ENCODE measurements around the gene CLEC20A. TPM values are rescaled to one million over a fixed set of nuclear protein-coding genes. Genes with fewer than 3 reads are reported as not detected.

Gene CLEC20A
- total RNA-seq, 1 donor from 2014 or later: not detected

DNA sequence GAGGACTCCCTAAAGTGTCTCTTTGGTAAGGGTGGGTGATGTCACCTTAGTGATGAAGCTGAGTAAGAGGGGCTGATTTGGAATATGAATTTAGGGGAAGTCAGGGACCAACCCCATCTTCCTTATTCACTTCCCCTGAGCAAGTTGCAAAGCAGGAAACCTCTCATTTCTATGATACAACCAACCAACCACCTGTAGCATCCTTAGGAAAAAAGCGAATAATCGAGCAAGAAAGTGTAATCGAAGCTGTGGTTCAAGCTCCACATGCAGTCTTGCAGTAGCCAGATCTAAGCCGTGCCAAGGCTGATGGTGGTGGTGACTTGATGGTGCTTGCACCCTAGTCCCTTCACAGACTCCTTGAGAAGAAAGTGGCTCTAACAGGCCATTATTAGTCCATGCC, 19.3 kb upstream of the CLEC20A start:
- DNase-seq (ENCODE audit: low spot score in 2 of 2, unreplicated experiment in 2 of 2): no peak
- H3K27ac Mint-ChIP-seq: no peak overlapping the region

DNA sequence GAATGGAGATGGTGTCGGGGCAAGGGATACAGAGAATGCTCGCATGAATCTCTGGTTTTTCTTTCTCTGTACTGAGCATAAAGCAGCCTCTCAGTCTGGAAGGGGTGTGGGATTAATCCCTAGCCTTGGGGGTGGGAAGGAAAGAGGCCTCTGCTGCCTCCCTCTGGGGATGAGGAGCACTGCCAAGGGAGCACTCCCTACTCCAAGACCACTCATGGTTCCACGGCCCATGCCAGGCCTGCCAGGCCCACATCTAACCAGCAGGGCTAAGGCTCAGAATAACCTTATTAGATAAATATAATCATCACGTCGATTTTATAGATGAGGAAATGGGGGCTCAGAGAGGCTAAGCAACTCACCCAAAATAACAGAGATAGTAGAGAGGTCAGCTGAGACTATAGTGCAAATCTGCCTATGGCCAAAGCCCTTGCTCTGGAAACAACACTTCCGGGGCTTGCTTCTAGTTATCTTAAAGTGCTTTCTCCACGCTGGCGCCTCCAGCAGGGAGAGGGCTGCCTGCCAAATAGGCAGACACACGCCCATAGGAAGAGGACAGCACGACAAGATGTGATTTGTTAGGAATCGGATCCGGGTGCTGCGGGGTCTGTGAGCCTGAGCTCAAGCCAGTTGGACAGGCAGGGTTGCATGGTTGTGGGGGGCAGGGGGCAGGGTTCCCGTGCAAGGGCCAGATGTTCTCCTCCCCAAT, 16.7 kb upstream of the CLEC20A start:
- Mint-ChIP-seq H3K4me1 (peaks cover 13% of the 10 kb centered on the region), H3K27ac (no peak overlapping the region), H3K27me3 (ENCODE audit: low read depth) (no peaks in the 10 kb centered on the region), H3K9me3 (no peaks in the 10 kb centered on the region), H3K4me3 (no peak overlapping the region), H3K36me3 (no peaks in the 10 kb centered on the region)
- no peak for DNase-seq (ENCODE audit: low spot score in 2 of 2, unreplicated experiment in 2 of 2)
- TF ChIP-seq, protein P1, sequence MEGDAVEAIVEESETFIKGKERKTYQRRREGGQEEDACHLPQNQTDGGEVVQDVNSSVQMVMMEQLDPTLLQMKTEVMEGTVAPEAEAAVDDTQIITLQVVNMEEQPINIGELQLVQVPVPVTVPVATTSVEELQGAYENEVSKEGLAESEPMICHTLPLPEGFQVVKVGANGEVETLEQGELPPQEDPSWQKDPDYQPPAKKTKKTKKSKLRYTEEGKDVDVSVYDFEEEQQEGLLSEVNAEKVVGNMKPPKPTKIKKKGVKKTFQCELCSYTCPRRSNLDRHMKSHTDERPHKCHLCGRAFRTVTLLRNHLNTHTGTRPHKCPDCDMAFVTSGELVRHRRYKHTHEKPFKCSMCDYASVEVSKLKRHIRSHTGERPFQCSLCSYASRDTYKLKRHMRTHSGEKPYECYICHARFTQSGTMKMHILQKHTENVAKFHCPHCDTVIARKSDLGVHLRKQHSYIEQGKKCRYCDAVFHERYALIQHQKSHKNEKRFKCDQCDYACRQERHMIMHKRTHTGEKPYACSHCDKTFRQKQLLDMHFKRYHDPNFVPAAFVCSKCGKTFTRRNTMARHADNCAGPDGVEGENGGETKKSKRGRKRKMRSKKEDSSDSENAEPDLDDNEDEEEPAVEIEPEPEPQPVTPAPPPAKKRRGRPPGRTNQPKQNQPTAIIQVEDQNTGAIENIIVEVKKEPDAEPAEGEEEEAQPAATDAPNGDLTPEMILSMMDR (IDR thresholded peaks at IDR 0.05; ENCODE audit: unreplicated experiment): no peak

More for the DNA sequence above, 19.3 kb upstream of the CLEC20A start:
- H3K27me3 Mint-ChIP-seq (ENCODE audit: low read depth): no peaks in the 10 kb centered on the region
- no peaks in the 10 kb centered on the region for H3K4me1 Mint-ChIP-seq
- no peaks in the 10 kb centered on the region for H3K36me3 Mint-ChIP-seq
- TF ChIP-seq, protein P1 (IDR thresholded peaks at IDR 0.05; ENCODE audit: unreplicated experiment): no peak
- no peaks in the 10 kb centered on the region for H3K9me3 Mint-ChIP-seq
- no peak overlapping the region for H3K4me3 Mint-ChIP-seq

DNA sequence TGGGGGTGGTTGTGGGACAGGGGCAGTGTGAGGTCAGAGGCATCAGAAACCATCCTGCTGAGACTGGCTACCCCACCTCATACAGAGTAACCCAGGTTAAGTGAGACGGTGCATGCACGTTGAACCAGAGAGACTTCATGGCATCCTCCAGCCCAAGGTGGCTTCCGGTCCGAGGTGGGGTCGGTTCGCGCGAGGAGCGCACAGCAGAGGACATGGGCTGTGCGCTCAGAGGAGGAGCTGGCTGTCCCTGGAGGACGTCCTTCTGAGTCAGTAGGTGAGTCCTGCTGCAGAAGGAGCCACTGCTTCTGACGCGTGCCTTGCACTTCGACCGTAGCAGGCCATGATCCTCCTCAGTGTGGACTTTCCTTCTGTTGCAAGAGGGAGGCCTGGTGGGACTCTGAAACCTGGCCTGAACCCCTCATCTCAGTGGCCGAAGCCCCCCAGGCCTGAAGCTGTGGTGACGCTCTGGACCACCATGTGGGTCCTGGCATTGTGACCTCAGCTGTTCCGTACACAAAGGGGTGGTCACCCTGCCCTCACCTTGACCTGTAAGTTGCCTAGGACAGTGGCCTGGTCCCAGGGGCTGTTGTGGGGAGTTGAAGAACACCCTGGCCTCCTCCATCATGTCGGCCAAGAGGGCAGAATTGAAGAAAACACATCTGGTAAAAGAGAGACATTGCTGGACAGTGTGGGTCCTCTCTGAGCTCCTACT, 16.0 kb upstream of the CLEC20A start, which contains the start of gene TEX35:
TEX35 (plus strand) TSS at position 544 of the 712 bp plus-strand sequence; CDS start at position 624, 80 bp downstream.
- H3K4me3 Mint-ChIP-seq: no peak within 1 kb of the TSS
- no peaks in the 10 kb centered on the region for H3K27me3 Mint-ChIP-seq (ENCODE audit: low read depth)
- no peak within 1 kb of the TSS for H3K27ac Mint-ChIP-seq
- H3K36me3 Mint-ChIP-seq: no peaks in the 10 kb centered on the region
- DNase-seq (ENCODE audit: low spot score in 2 of 2, unreplicated experiment in 2 of 2): no peak
- peaks cover 13% of the 10 kb centered on the region for H3K4me1 Mint-ChIP-seq
- no peaks in the 10 kb centered on the region for H3K9me3 Mint-ChIP-seq
- TF ChIP-seq, protein P1 (IDR thresholded peaks at IDR 0.05; ENCODE audit: unreplicated experiment): no peak

DNA sequence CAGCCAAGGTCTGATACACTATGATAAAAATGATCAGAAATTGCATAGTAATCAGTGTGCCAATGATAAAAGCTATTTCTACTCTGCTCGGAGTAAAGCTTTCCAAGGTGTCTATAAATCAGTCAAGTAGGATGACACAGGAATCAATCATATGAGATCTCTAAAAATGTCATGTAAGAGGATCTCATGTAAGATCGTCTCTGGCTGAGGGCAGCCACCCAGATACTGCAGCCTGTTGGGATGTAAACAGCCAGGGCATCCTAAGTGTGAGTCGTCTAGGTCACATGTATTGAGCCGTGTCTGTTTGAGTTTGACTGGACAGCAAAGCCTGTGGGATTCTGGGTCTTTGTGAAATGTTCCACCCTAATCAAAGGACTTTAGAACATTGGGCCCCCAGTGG, 13.4 kb upstream of the CLEC20A start:
- no peak overlapping the region for H3K4me3 Mint-ChIP-seq
- DNase-seq (ENCODE audit: low spot score in 2 of 2, unreplicated experiment in 2 of 2): no peak

DNA sequence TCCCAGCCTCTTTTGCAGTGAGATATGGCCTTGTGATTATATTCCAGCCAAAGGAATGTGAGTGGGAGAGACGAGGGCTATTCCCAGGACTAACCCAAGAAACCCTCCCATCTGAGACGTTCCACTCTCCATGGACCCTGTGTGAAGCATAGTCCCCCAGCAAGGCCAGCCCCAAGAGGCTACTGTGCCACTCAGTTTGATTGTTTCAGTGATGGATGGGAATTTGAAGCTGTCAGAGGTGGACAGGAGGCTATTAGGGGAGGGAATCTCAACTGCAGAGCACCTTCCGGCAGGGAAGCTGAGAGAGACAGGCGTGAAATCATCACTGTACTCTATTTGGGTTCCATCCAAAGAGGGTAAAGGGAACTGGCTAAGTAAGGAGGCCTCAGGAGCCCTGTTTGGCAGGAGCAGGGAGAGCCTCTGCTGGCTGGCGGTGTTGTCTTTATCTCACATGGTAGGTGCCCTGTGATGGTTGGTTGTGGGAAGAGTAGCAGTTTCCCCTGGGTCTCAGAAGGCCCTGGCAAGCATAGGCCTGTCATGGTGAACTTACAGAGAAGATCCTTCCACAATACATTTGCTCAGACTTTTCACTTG, 12.7 kb upstream of the CLEC20A start:
- Mint-ChIP-seq H3K4me1 (peaks cover 13% of the 10 kb centered on the region), H3K4me3 (no peak overlapping the region), H3K9me3 (no peaks in the 10 kb centered on the region), H3K27ac (peak overlapping the region; percentile 66), H3K36me3 (no peaks in the 10 kb centered on the region), H3K27me3 (ENCODE audit: low read depth) (no peaks in the 10 kb centered on the region)
- TF ChIP-seq, protein P1 (IDR thresholded peaks at IDR 0.05; ENCODE audit: unreplicated experiment): no peak
- no peak for DNase-seq (ENCODE audit: low spot score in 2 of 2, unreplicated experiment in 2 of 2)

More for the DNA sequence above, 13.4 kb upstream of the CLEC20A start:
- H3K27me3 Mint-ChIP-seq (ENCODE audit: low read depth): no peaks in the 10 kb centered on the region
- no peak overlapping the region for H3K27ac Mint-ChIP-seq
- peaks cover 13% of the 10 kb centered on the region for H3K4me1 Mint-ChIP-seq
- no peaks in the 10 kb centered on the region for H3K36me3 Mint-ChIP-seq
- TF ChIP-seq, protein P1 (IDR thresholded peaks at IDR 0.05; ENCODE audit: unreplicated experiment): no peak
- no peaks in the 10 kb centered on the region for H3K9me3 Mint-ChIP-seq
